Measurements from ENCODE around the gene NR1D1. TPM values are rescaled to one million over a fixed set of nuclear protein-coding genes. Genes with fewer than 3 reads are reported as not detected.

The NR1D1 gene
- polyA plus RNA-seq, 1 experiment: 0.62 TPM

- Histone ChIP-seq H3K9me3 (ENCODE audit: control insufficient read depth, insufficient read depth, low read length) (no peaks in the 10 kb centered on the region; the same call in 1 of the 2 replicates), H3K27ac (ENCODE audit: low read depth, low read length) (peak overlapping the region; percentile 87), H3K27me3 (ENCODE audit: control insufficient read depth, insufficient read depth, low read length) (no peaks in the 10 kb centered on the region), H3K4me3 (ENCODE audit: low read depth, low read length) (peak overlapping the region; percentile 76)
- peak; percentile 96 for DNase-seq (ENCODE audit: low read depth, low spot score)
- CTCF ChIA-PET: interaction anchor here (0.6 to 4.2 kb wide), 5 partner anchors 11 to 86 kb away, joined by 3 to 62 read pairs (median 6); no protein-coding TSS in a partner anchor
- POLR2A ChIA-PET: interaction anchor here (0.6 to 3.7 kb wide), 17 partner anchors 8 to 261 kb away, joined by 3 to 58 read pairs (median 5); partner anchors contain the start of genes CASC3, MED24 and PSMD3
- TF ChIP-seq CTCF (IDR thresholded peaks at IDR 0.05; ENCODE audit: low read depth, low read length): no peak
These were observed 429 bp upstream of the NR1D1 start for GRCh38 chr17:40100669-40101366.

DNA sequence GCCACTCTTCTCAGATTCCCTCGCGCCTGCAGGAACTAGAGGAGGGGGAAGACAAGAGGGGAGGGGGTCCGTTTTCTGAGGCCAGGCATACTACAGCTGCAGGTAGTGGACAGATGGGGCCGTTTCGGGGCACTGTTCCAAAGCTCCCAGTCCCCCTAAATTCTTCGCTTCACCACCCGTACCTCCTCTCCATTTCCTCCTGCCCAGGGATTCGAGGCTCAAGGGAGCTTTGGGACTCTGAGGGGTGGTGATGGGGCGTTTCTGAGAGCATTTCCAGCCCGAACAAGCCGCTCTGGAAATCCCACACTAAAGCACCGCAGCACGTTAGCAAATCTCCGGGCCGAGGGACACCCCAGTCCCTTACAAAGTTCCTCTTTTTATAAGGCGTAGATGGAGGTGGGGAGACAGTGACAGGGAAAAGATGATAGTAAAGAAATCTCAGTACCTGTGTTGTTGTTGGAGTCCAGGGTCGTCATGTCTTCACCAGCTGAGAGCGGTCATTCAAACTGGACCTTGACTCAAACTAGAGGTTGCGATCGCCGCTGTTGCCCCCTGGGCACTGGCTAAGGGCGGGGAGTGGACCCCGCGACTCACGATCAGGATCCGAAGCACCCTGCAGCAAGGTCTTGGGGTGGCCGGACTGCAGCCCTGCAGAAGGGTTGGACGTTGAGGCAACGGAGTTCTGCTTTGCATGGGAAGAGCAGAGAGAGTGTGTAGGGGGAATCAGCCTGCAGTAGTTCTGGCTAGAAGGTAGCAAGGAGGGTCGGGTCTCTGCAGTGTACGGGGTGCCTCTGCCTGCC, 570 bp downstream of the NR1D1 start:
- DNase-seq (ENCODE audit: low read depth, low spot score): no peak
- TF ChIP-seq CTCF (IDR thresholded peaks at IDR 0.05; ENCODE audit: low read depth, low read length): no peak
- POLR2A ChIA-PET: interaction anchor here (0.7 to 3.7 kb wide), 25 partner anchors 7 to 262 kb away, joined by 3 to 58 read pairs (median 5); partner anchors contain the start of genes CASC3, MED24 and PSMD3
- CTCF ChIA-PET: interaction anchor here (0.9 to 4.2 kb wide), 4 partner anchors 12 to 25 kb away, joined by 4 to 62 read pairs (median 9); no protein-coding TSS in a partner anchor
- Histone ChIP-seq H3K27ac (ENCODE audit: low read depth, low read length) (peak overlapping the region; percentile 87), H3K4me3 (ENCODE audit: low read depth, low read length) (peak overlapping the region; percentile 76), H3K27me3 (ENCODE audit: control insufficient read depth, insufficient read depth, low read length) (no peaks in the 10 kb centered on the region), H3K9me3 (ENCODE audit: control insufficient read depth, insufficient read depth, low read length) (no peaks in the 10 kb centered on the region; the same call in 1 of the 2 replicates)

DNA sequence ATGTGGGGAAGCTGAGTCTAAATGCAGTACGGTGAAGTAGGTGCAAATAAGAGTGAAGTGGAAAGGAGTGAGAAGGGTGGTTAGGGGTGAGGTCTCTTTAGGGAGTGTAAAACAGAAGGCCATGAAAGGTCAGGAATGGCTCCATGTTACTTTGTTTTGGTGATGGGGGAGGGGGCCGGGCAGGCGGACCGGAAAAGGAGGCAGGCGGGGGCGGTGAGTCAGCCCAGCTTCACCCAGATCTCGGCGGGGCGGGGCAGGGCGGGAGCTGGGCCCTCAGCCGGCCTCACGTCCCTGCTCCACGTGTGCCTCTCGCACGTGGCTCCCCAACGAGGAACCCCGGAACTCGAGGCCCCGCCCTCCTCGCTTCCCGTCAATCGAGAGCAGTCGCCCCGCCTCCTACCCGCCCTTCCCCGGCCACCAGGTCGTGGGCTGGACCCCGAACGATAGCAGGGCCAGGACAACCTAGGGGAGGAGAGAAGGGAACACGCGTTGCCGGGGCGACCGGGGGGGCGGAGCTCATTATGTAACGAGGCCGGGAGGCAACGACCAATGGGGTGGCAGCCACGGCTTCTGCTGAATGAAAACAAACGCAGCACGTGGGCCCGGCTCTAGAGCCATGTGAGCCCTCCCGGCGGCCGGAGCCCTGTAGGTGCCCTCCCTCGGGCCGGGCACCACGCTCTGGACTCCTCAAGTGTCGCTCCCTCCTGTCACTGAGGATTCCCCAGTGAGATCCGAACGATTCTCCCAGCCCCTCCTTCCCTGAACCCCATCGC, 1.4 kb downstream of the NR1D1 start:
- peak overlapping the region; percentile 85 for H3K27ac ChIP-seq (ENCODE audit: low read depth, low read length)
- peak overlapping the region; percentile 76 for H3K4me3 ChIP-seq (ENCODE audit: low read depth, low read length)
- H3K9me3 ChIP-seq (ENCODE audit: control insufficient read depth, insufficient read depth, low read length): no peaks in the 10 kb centered on the region; the same call in 1 of the 2 replicates
- peak; percentile 98 for DNase-seq (ENCODE audit: low read depth, low spot score)
- CTCF ChIA-PET: interaction anchor here (1.0 to 4.2 kb wide), 4 partner anchors 13 to 64 kb away, joined by 4 to 62 read pairs (median 10); no protein-coding TSS in a partner anchor
- TF ChIP-seq CTCF (IDR thresholded peaks at IDR 0.05; ENCODE audit: low read depth, low read length): no peak
- no peaks in the 10 kb centered on the region for H3K27me3 ChIP-seq (ENCODE audit: control insufficient read depth, insufficient read depth, low read length)
- POLR2A ChIA-PET: interaction anchor here (0.9 to 3.7 kb wide), 13 partner anchors 8 to 119 kb away, joined by 3 to 58 read pairs (median 6); partner anchors contain the start of genes CASC3, MED24 and PSMD3

DNA sequence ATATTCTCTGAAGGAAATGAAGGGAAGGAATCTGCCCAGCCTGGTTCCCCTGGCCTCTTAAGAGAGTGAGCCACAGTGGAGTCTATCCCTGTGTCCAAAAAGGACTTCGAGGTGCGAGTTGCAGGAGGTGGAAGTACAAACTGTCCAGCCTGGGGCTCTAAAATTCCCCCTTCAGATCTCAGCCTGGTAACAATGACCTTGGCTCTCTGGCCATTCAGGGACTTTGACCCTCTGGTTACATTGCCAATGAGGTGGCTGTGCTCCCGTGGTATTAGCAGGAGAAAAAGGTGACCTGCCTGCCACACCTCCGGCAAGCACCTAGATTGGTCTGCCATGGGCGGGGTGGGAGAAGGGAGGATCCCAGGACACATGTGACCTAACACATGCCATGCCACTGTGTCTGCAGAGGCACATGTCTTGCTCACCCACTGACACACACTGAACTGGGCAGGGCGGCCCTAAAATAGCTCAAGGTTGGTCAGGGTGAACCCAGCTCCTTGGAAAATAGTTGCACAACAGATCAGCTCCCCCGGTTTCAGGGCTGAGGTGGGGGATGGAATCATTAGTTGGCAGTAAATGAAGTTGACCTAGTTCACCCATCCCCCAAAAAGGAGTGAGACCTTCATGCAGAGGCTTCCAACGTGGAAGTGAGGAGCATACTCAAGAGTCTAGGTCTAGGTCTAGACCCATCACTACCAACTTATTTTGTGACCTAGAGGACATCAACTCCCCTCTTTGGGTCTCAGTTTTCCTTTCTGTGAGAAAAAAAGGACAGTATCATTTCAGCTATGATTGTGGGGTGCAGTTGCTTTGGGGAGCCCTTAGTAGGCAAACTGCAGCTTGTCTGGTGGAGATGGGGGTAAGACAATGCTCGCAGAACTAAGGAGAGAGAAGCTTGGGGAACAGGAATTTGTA, 2.2 kb downstream of the NR1D1 start:
- CTCF ChIA-PET: interaction anchor here (1.5 to 4.2 kb wide), 3 partner anchors 14 to 63 kb away, joined by 6 to 62 read pairs (median 14); no protein-coding TSS in a partner anchor
- no peak for DNase-seq (ENCODE audit: low read depth, low spot score)
- Histone ChIP-seq H3K4me3 (ENCODE audit: low read depth, low read length) (peak overlapping the region; percentile 56), H3K27me3 (ENCODE audit: control insufficient read depth, insufficient read depth, low read length) (no peaks in the 10 kb centered on the region), H3K9me3 (ENCODE audit: control insufficient read depth, insufficient read depth, low read length) (no peaks in the 10 kb centered on the region; the same call in 1 of the 2 replicates), H3K27ac (ENCODE audit: low read depth, low read length) (peak overlapping the region; percentile 85)
- TF ChIP-seq CTCF (IDR thresholded peaks at IDR 0.05; ENCODE audit: low read depth, low read length): no peak
- POLR2A ChIA-PET: interaction anchor here (0.9 to 3.7 kb wide), 13 partner anchors 8 to 118 kb away, joined by 3 to 58 read pairs (median 6); partner anchors contain the start of genes CASC3, MED24 and PSMD3

Measured in AG04450 (cell line).